Measurements from ENCODE around the gene GNG8. TPM values are rescaled to one million over a fixed set of nuclear protein-coding genes. Genes with fewer than 3 reads are reported as not detected.

The GNG8 gene
- total RNA-seq, 1 experiment from 2014 or later = not detected

DNA sequence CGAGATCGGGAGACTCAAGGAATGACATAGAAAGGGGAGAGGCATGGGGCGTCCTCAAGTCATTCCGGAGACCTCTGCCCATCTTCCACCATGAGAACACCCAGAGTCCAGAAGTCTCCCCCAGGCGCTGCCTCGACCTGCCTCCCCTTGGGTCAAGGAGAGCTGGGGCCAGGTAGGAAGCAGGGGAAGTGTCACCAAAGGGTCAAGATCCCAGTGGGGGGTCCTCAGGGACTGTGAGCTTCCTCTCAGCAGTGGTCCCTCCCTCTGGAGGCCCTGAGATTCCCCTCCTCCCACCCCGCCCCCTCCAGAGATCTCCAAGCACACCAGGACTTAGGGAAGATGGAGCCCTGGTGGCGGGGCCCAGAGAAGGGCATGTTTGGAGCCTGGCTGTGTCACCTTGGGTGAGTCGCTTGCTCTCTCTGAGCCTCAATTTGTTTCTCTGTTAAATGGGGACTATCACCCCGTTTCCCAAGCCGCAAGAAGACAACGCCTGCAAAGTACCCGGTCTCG is 24.1 kb upstream of the GNG8 start:
- no peaks in the 10 kb centered on the region for H3K9me2 ChIP-seq (ENCODE audit: insufficient read depth)
- H3K4me3 ChIP-seq (replicated peaks in 1 of 2; ENCODE audit: low read depth in 1 of 2, low read length in 2 of 2) = peak overlapping the region; percentile 39 to 59; a peak in 3 of 4 replicates
- H3K79me2 ChIP-seq (ENCODE audit: insufficient read depth, low read length) = no peaks in the 10 kb centered on the region
- CTCF ChIA-PET = no interaction called here
- H4K20me1 ChIP-seq (ENCODE audit: insufficient read depth) = no peaks in the 10 kb centered on the region
- POLR2A ChIA-PET = no interaction called here
- H3K9me3 ChIP-seq (ENCODE audit: control insufficient read depth in 1 of 2, insufficient read depth in 1 of 2, low read depth in 1 of 2, low read length in 2 of 2) = no peaks in the 10 kb centered on the region
- no TSS peak for BruUV-seq (replicated peaks)
- intact Hi-C loops (cut with micrococcal nuclease) = no loop called here
- no peak overlapping the region for H3K27ac ChIP-seq (ENCODE audit: low read depth, low read length)
- no peaks in the 10 kb centered on the region for H3K27me3 ChIP-seq (ENCODE audit: insufficient read depth, low read length)
- ATAC-seq (no peak), DNase-seq (ENCODE audit: low read depth, low spot score) (no peak)
- TF ChIP-seq, protein P1, sequence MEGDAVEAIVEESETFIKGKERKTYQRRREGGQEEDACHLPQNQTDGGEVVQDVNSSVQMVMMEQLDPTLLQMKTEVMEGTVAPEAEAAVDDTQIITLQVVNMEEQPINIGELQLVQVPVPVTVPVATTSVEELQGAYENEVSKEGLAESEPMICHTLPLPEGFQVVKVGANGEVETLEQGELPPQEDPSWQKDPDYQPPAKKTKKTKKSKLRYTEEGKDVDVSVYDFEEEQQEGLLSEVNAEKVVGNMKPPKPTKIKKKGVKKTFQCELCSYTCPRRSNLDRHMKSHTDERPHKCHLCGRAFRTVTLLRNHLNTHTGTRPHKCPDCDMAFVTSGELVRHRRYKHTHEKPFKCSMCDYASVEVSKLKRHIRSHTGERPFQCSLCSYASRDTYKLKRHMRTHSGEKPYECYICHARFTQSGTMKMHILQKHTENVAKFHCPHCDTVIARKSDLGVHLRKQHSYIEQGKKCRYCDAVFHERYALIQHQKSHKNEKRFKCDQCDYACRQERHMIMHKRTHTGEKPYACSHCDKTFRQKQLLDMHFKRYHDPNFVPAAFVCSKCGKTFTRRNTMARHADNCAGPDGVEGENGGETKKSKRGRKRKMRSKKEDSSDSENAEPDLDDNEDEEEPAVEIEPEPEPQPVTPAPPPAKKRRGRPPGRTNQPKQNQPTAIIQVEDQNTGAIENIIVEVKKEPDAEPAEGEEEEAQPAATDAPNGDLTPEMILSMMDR (IDR thresholded peaks at IDR 0.05 in 2 of 3, conservative IDR thresholded peaks at IDR 0.05 in 1 of 3; ENCODE audit: borderline replicate concordance in 1 of 3, insufficient read depth in 1 of 3, low read depth in 2 of 3, low read length in 2 of 3) = no peak
- TF ChIP-seq YY1 (IDR thresholded peaks at IDR 0.05; ENCODE audit: extremely low read depth, insufficient replicate concordance, low read depth, low read length) (no peak), EGR1 (IDR thresholded peaks at IDR 0.05; ENCODE audit: low read depth) (no peak), ZFX (IDR thresholded peaks at IDR 0.05) (no peak), ELF1 (IDR thresholded peaks at IDR 0.05; ENCODE audit: borderline replicate concordance, low read depth) (no peak), ZNF274 (IDR thresholded peaks at IDR 0.05; ENCODE audit: low read depth, low read length) (no peak), JUND (IDR thresholded peaks at IDR 0.05) (no peak), SRF (IDR thresholded peaks at IDR 0.05; ENCODE audit: low read depth) (no peak), CEBPB (IDR thresholded peaks at IDR 0.05; ENCODE audit: low read depth) (no peak), SIN3A (IDR thresholded peaks at IDR 0.05; ENCODE audit: low read depth) (no peak), POLR2A (IDR thresholded peaks at IDR 0.05; ENCODE audit: borderline replicate concordance, extremely low read depth, insufficient read depth, insufficient read length) (no peak), SP1 (IDR thresholded peaks at IDR 0.05; ENCODE audit: low read depth) (no peak), EZH2 (IDR thresholded peaks at IDR 0.05) (no peak), POLR2AphosphoS5 (IDR thresholded peaks at IDR 0.05; ENCODE audit: low read depth, low read length) (no peak), EZH2phosphoT487 (IDR thresholded peaks at IDR 0.05; ENCODE audit: borderline replicate concordance) (no peak), ATF3 (IDR thresholded peaks at IDR 0.05) (no peak), RAD21 (IDR thresholded peaks at IDR 0.05; ENCODE audit: low read depth) (no peak)
- TF ChIP-seq, protein P2, sequence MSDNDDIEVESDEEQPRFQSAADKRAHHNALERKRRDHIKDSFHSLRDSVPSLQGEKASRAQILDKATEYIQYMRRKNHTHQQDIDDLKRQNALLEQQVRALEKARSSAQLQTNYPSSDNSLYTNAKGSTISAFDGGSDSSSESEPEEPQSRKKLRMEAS (IDR thresholded peaks at IDR 0.05) = no peak
- TF ChIP-seq, protein P3, sequence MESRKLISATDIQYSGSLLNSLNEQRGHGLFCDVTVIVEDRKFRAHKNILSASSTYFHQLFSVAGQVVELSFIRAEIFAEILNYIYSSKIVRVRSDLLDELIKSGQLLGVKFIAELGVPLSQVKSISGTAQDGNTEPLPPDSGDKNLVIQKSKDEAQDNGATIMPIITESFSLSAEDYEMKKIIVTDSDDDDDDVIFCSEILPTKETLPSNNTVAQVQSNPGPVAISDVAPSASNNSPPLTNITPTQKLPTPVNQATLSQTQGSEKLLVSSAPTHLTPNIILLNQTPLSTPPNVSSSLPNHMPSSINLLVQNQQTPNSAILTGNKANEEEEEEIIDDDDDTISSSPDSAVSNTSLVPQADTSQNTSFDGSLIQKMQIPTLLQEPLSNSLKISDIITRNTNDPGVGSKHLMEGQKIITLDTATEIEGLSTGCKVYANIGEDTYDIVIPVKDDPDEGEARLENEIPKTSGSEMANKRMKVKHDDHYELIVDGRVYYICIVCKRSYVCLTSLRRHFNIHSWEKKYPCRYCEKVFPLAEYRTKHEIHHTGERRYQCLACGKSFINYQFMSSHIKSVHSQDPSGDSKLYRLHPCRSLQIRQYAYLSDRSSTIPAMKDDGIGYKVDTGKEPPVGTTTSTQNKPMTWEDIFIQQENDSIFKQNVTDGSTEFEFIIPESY (IDR thresholded peaks at IDR 0.05; ENCODE audit: extremely low read depth, insufficient replicate concordance, low read length) = no peak
- TF ChIP-seq, protein P4, sequence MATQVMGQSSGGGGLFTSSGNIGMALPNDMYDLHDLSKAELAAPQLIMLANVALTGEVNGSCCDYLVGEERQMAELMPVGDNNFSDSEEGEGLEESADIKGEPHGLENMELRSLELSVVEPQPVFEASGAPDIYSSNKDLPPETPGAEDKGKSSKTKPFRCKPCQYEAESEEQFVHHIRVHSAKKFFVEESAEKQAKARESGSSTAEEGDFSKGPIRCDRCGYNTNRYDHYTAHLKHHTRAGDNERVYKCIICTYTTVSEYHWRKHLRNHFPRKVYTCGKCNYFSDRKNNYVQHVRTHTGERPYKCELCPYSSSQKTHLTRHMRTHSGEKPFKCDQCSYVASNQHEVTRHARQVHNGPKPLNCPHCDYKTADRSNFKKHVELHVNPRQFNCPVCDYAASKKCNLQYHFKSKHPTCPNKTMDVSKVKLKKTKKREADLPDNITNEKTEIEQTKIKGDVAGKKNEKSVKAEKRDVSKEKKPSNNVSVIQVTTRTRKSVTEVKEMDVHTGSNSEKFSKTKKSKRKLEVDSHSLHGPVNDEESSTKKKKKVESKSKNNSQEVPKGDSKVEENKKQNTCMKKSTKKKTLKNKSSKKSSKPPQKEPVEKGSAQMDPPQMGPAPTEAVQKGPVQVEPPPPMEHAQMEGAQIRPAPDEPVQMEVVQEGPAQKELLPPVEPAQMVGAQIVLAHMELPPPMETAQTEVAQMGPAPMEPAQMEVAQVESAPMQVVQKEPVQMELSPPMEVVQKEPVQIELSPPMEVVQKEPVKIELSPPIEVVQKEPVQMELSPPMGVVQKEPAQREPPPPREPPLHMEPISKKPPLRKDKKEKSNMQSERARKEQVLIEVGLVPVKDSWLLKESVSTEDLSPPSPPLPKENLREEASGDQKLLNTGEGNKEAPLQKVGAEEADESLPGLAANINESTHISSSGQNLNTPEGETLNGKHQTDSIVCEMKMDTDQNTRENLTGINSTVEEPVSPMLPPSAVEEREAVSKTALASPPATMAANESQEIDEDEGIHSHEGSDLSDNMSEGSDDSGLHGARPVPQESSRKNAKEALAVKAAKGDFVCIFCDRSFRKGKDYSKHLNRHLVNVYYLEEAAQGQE (IDR thresholded peaks at IDR 0.05; ENCODE audit: low read depth) = no peak
- H3K4me2 ChIP-seq (ENCODE audit: low read length) = peak overlapping the region; percentile 88
- no peaks in the 10 kb centered on the region for H3K36me3 ChIP-seq (ENCODE audit: control insufficient read depth in 1 of 2, insufficient read depth in 2 of 2, low read length in 2 of 2)
- H3K9ac ChIP-seq (ENCODE audit: low read length) = peak overlapping the region; percentile 62
- no peak overlapping the region for H2AFZ ChIP-seq (ENCODE audit: low read depth, low read length, poor library complexity, severe bottlenecking)
- peaks cover 14 to 29% of the 10 kb centered on the region in 2 experiments for H3K4me1 ChIP-seq (ENCODE audit: control insufficient read depth in 1 of 2, insufficient read depth in 2 of 2, low read length in 2 of 2)
- RAD21 ChIA-PET (ENCODE audit: low non-redundant PET in 1 of 2, low total read pairs in 2 of 2, uncharacterized antibody in 2 of 2, unreplicated experiment in 2 of 2) = no interaction called here

All from HCT116 (cell line).